DND-41 (cell line): Measurements from ENCODE around the gene FAM83F.

Experiments
- ATAC-seq: fragments of 200-7000 bp; cut with Tn5 transposase; 3 replicates; pipeline ENCODE4 v1.9.1; 2021; ENCODE audit warnings: low read depth; ENCODE audit not compliant: insufficient read depth
- DNase-seq: peaks from one replicate; pipeline ENCODE4 v3.0.0-alpha.2; 2020
- H2AFZ ChIP-seq: 2 replicates; pipeline ENCODE4 v1.6.0; 2012; ENCODE audit warnings: low read depth, low read length
- H3K27ac ChIP-seq: 2 replicates; pipeline ENCODE4 v1.5.1; 2012; ENCODE audit warnings: low read length, inconsistent platforms
- H3K27me3 ChIP-seq: fragments of 200-600 bp; sonication (generic); 2 replicates; pipeline ENCODE4 v1.6.0; 2012; ENCODE audit warnings: low read length, mild to moderate bottlenecking, inconsistent platforms; ENCODE audit not compliant: insufficient read depth, poor library complexity
- H3K36me3 ChIP-seq: 2 replicates; pipeline ENCODE4 v1.5.1; 2012; ENCODE audit warnings: low read length, inconsistent platforms; ENCODE audit not compliant: insufficient read depth
- H3K4me1 ChIP-seq: 2 replicates; pipeline ENCODE4 v1.5.1; 2012; ENCODE audit warnings: mild to moderate bottlenecking, low read length; ENCODE audit not compliant: insufficient read depth
- H3K4me2 ChIP-seq: 2 replicates; pipeline ENCODE4 v1.6.0; 2012; ENCODE audit warnings: mild to moderate bottlenecking, moderate library complexity, low read length, inconsistent platforms; ENCODE audit not compliant: insufficient read depth
- H3K4me3 ChIP-seq, 2 experiments: fragments of 200-600 bp in 1 of 2; shearing (Covaris generic) in 1 of 2; 2 replicates each; pipeline ENCODE4 v1.5.1; 2012 to 2016; ENCODE audit warnings: inconsistent platforms in 2 of 2, low read length in 2 of 2, mild to moderate bottlenecking in 2 of 2, low read depth in 1 of 2, moderate library complexity in 1 of 2
- H3K79me2 ChIP-seq: 2 replicates; pipeline ENCODE4 v1.6.0; 2012; ENCODE audit warnings: low read length, inconsistent platforms; ENCODE audit not compliant: insufficient read depth
- H3K9ac ChIP-seq: 2 replicates; pipeline ENCODE4 v1.6.0; 2012; ENCODE audit warnings: low read depth, mild to moderate bottlenecking, inconsistent platforms, low read length, moderate library complexity
- H3K9me3 ChIP-seq: 2 replicates; pipeline ENCODE4 v1.5.1; 2012; ENCODE audit warnings: low read length, moderate library complexity, mild to moderate bottlenecking, inconsistent platforms; ENCODE audit not compliant: insufficient read depth, severe bottlenecking
- H4K20me1 ChIP-seq: 2 replicates; pipeline ENCODE4 v1.6.0; 2012; ENCODE audit warnings: low read length; ENCODE audit not compliant: insufficient read depth
- CTCF ChIP-seq: IDR thresholded peaks from 2 replicates; pipeline ENCODE4 v1.5.1; 2012; ENCODE audit warnings: borderline replicate concordance, low read length, moderate library complexity, mild to moderate bottlenecking; ENCODE audit not compliant: poor library complexity, severe bottlenecking; ENCODE audit errors: extremely low read depth
- EZH2 ChIP-seq: IDR thresholded peaks from 3 replicates; pipeline ENCODE4 v1.6.1; 2012; ENCODE audit warnings: borderline replicate concordance, low read depth, mild to moderate bottlenecking, moderate library complexity, low read length, inconsistent platforms; ENCODE audit not compliant: severe bottlenecking

FAM83F gene

GRCh38 chr22:39994566-39995392 is at the start of gene FAM83F:
Gene FAM83F, plus strand, starts transcription at chr22:39994954. Its CDS starts 89 bp downstream, at chr22:39995043.
- Histone ChIP-seq H2AFZ (no peak within 1 kb of the TSS), H3K9me3 (no peaks in the 10 kb centered on the region), H3K36me3 (no peaks in the 10 kb centered on the region), H3K9ac (no peak within 1 kb of the TSS), H3K79me2 (no peaks in the 10 kb centered on the region), H4K20me1 (no peaks in the 10 kb centered on the region), H3K4me2 (no peak within 1 kb of the TSS), H3K27ac (no peak within 1 kb of the TSS), H3K27me3 (no peaks in the 10 kb centered on the region), H3K4me1 (no peaks in the 10 kb centered on the region), H3K4me3 (no peak within 1 kb of the TSS)
- ATAC-seq (no peak), DNase-seq (no peak)
- TF ChIP-seq EZH2 = no peak
- no peak for TF ChIP-seq CTCF

- Histone ChIP-seq H3K9ac (no peak overlapping the region), H3K27ac (0 out of 2 replicates have a peak overlapping the region, but pooled peaks have one; percentile 83), H3K27me3 (no peaks in the 10 kb centered on the region), H3K36me3 (peaks cover 43% of the 10 kb centered on the region), H3K4me3 (no peak overlapping the region), H3K4me1 (peaks cover 89% of the 10 kb centered on the region), H4K20me1 (no peaks in the 10 kb centered on the region), H3K4me2 (no peak overlapping the region), H2AFZ (no peak overlapping the region), H3K79me2 (peaks cover 92% of the 10 kb centered on the region), H3K9me3 (no peaks in the 10 kb centered on the region)
- TF ChIP-seq EZH2 = no peak
- no peak for TF ChIP-seq CTCF
- no peak for ATAC-seq
- DNase-seq = no peak
Measured at GRCh38 chr22:39946126-39946502, 48.6 kb upstream of the FAM83F start.

GRCh38 chr22:39946503-39947219 is 48.1 kb upstream of the FAM83F start:
- ATAC-seq = no peak
- peaks cover 42% of the 10 kb centered on the region for H3K36me3 ChIP-seq
- H3K27ac ChIP-seq = peak overlapping the region; percentile 83
- H3K4me1 ChIP-seq = peaks cover 92% of the 10 kb centered on the region
- H3K9ac ChIP-seq = no peak overlapping the region
- H3K79me2 ChIP-seq = peaks cover 87% of the 10 kb centered on the region
- DNase-seq = no peak
- no peak overlapping the region for H3K4me2 ChIP-seq
- no peaks in the 10 kb centered on the region for H4K20me1 ChIP-seq
- H3K27me3 ChIP-seq = no peaks in the 10 kb centered on the region
- no peak overlapping the region for H3K4me3 ChIP-seq
- TF ChIP-seq CTCF (no peak), EZH2 (no peak)
- no peak overlapping the region for H2AFZ ChIP-seq
- no peaks in the 10 kb centered on the region for H3K9me3 ChIP-seq
